ENCODE data around the gene AGPAT4.

AGPAT4 gene

DNA sequence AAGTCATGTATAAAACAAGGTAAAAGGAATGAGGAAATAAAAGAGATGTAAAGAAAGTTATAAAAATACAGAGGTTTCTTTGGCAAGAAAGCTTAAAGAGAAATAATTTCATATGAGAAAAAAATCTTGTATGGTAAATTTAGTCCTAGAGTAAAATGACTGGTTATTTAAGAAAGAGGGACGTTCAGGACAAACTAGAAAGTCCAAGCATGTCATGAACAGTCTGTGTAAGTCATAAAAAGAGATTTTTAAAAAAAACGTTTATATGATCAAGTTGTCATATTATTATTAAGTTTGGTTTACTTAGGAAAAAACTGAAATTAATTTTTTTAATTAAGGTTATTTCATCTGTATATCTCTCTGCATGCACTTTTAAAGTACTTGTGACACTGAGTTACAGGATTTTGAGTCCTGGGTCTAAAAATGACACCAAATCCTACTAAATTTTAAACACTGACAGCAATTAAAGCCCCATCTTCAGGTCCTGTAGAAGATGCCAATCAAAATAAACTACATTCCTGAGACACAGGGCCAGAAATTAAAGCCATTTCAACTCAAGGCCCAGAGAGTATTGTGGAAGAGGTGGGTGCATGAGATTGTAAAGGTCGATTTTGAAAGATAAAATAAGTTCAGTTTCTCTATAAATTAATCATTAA, 62.4 kb downstream of the AGPAT4 start:
- Histone ChIP-seq H3K79me2 (ENCODE audit: control insufficient read depth, low read length) (no peaks in the 10 kb centered on the region), H3K4me2 (ENCODE audit: low read length) (no peak overlapping the region), H3K4me3 (ENCODE audit: low read length) (no peak overlapping the region), H3K9me3 (ENCODE audit: control insufficient read depth, insufficient read depth, low read length) (peaks cover 12% of the 10 kb centered on the region; the same call in 1 of the 2 replicates), H4K20me1 (ENCODE audit: control insufficient read depth, insufficient read depth, low read depth, low read length) (no peaks in the 10 kb centered on the region), H3K9me2 (replicated peaks; ENCODE audit: control insufficient read depth, low read length) (no peaks in the 10 kb centered on the region), H3K27ac (ENCODE audit: low read depth, low read length) (no peak overlapping the region), H3K27me3 (ENCODE audit: control insufficient read depth, low read length) (no peaks in the 10 kb centered on the region), H3K36me3 (ENCODE audit: control insufficient read depth, low read length) (no peaks in the 10 kb centered on the region), H3K4me1 (ENCODE audit: control insufficient read depth, low read length) (no peaks in the 10 kb centered on the region), H3F3A (ENCODE audit: control insufficient read depth, insufficient read depth) (no peaks in the 10 kb centered on the region)
- TF ChIP-seq CTCF (IDR thresholded peaks at IDR 0.05; ENCODE audit: low read depth, low read length, poor library complexity, severe bottlenecking) (no peak), EZH2phosphoT487 (IDR thresholded peaks at IDR 0.05; ENCODE audit: borderline replicate concordance, low read length) (no peak)

GRCh38 chr6:161210857-161211256, 63.0 kb downstream of the AGPAT4 start:
- H3F3A ChIP-seq (ENCODE audit: control insufficient read depth, insufficient read depth) = no peaks in the 10 kb centered on the region
- H3K79me2 ChIP-seq (ENCODE audit: control insufficient read depth, low read length) = no peaks in the 10 kb centered on the region

GRCh38 chr6:161207200-161207599, 66.7 kb downstream of the AGPAT4 start:
- Histone ChIP-seq H3K79me2 (ENCODE audit: control insufficient read depth, low read length) (no peaks in the 10 kb centered on the region), H3K4me1 (ENCODE audit: control insufficient read depth, low read length) (no peaks in the 10 kb centered on the region), H3K36me3 (ENCODE audit: control insufficient read depth, low read length) (no peaks in the 10 kb centered on the region), H3K27ac (ENCODE audit: low read depth, low read length) (no peak overlapping the region), H3K9me3 (ENCODE audit: control insufficient read depth, insufficient read depth, low read length) (peaks cover 4% of the 10 kb centered on the region; the same call in 1 of the 2 replicates), H3K4me3 (ENCODE audit: low read length) (no peak overlapping the region), H3K27me3 (ENCODE audit: control insufficient read depth, low read length) (no peaks in the 10 kb centered on the region), H3F3A (ENCODE audit: control insufficient read depth, insufficient read depth) (no peaks in the 10 kb centered on the region), H3K9me2 (replicated peaks; ENCODE audit: control insufficient read depth, low read length) (no peaks in the 10 kb centered on the region), H4K20me1 (ENCODE audit: control insufficient read depth, insufficient read depth, low read depth, low read length) (no peaks in the 10 kb centered on the region), H3K4me2 (ENCODE audit: low read length) (no peak overlapping the region)
- no peak for TF ChIP-seq CTCF (IDR thresholded peaks at IDR 0.05; ENCODE audit: low read depth, low read length, poor library complexity, severe bottlenecking)

More at GRCh38 chr6:161210857-161211256, 63.0 kb downstream of the AGPAT4 start:
- no peaks in the 10 kb centered on the region for H4K20me1 ChIP-seq (ENCODE audit: control insufficient read depth, insufficient read depth, low read depth, low read length)
- no peaks in the 10 kb centered on the region for H3K36me3 ChIP-seq (ENCODE audit: control insufficient read depth, low read length)
- H3K4me3 ChIP-seq (ENCODE audit: low read length) = no peak overlapping the region
- no peaks in the 10 kb centered on the region for H3K27me3 ChIP-seq (ENCODE audit: control insufficient read depth, low read length)
- TF ChIP-seq EZH2phosphoT487 (IDR thresholded peaks at IDR 0.05; ENCODE audit: borderline replicate concordance, low read length) (no peak), CTCF (IDR thresholded peaks at IDR 0.05; ENCODE audit: low read depth, low read length, poor library complexity, severe bottlenecking) (no peak)
- H3K4me1 ChIP-seq (ENCODE audit: control insufficient read depth, low read length) = no peaks in the 10 kb centered on the region
- H3K9me3 ChIP-seq (ENCODE audit: control insufficient read depth, insufficient read depth, low read length) = peaks cover 12% of the 10 kb centered on the region; the same call in 1 of the 2 replicates
- H3K27ac ChIP-seq (ENCODE audit: low read depth, low read length) = no peak overlapping the region
- H3K4me2 ChIP-seq (ENCODE audit: low read length) = no peak overlapping the region
- H3K9me2 ChIP-seq (replicated peaks; ENCODE audit: control insufficient read depth, low read length) = no peaks in the 10 kb centered on the region

Data from DOHH2 (cell line).